IPS-15b (cell line): ENCODE measurements around the gene BARD1.
"Not testable (repeated sequence)": the region's sequence is repeated elsewhere in the genome, so short reads cannot be mapped to it uniquely, and the experiment has no call there.

Source experiments
- H3K27me3 ChIP-seq: one replicate; pipeline ENCODE4 v1.6.1; 2013; ENCODE audit warnings: low read length; ENCODE audit not compliant: control insufficient read depth, insufficient read depth
- H3K36me3 ChIP-seq: one replicate; pipeline ENCODE4 v1.6.1; 2013; ENCODE audit warnings: low read length; ENCODE audit not compliant: control insufficient read depth, insufficient read depth
- H3K4me1 ChIP-seq: one replicate; pipeline ENCODE4 v1.6.1; 2013; ENCODE audit warnings: mild to moderate bottlenecking, low read length; ENCODE audit not compliant: control insufficient read depth, insufficient read depth
- H3K4me3 ChIP-seq: one replicate; pipeline ENCODE4 v1.5.1; 2013; ENCODE audit warnings: low read depth, low read length
- H3K9ac ChIP-seq: one replicate; pipeline ENCODE4 v1.6.1; 2013; ENCODE audit warnings: low read depth, mild to moderate bottlenecking, low read length
- H3K9me3 ChIP-seq: one replicate; pipeline ENCODE4 v1.6.1; 2013; ENCODE audit warnings: mild to moderate bottlenecking, low read length; ENCODE audit not compliant: control insufficient read depth, insufficient read depth

The BARD1 gene

DNA sequence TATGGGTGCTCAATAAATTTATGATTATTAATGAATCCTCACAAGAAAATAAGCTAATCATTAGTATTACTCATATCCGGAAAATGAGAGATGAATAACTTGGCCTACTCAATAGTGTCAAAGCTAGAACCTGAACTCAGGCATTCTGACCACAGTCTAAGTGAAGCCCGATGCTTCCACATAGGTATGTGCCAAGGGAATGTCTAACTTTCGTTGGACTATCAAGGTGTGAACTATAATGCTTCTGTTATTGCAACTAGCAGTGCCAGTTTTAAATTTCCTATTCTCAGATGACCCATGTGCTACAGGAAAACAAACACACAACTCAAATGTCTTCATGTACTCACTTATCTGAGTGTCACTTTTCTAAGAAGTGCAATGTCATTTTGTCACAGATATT lies 1.8 kb downstream of the BARD1 start:
- no peaks in the 10 kb centered on the region for H3K36me3 ChIP-seq
- H3K9ac ChIP-seq: no peak overlapping the region
- H3K9me3 ChIP-seq: no peaks in the 10 kb centered on the region
- H3K4me1 ChIP-seq: peaks cover 12% of the 10 kb centered on the region
- H3K27me3 ChIP-seq: peaks cover 7% of the 10 kb centered on the region
- peak overlapping the region; percentile 84 for H3K4me3 ChIP-seq

DNA sequence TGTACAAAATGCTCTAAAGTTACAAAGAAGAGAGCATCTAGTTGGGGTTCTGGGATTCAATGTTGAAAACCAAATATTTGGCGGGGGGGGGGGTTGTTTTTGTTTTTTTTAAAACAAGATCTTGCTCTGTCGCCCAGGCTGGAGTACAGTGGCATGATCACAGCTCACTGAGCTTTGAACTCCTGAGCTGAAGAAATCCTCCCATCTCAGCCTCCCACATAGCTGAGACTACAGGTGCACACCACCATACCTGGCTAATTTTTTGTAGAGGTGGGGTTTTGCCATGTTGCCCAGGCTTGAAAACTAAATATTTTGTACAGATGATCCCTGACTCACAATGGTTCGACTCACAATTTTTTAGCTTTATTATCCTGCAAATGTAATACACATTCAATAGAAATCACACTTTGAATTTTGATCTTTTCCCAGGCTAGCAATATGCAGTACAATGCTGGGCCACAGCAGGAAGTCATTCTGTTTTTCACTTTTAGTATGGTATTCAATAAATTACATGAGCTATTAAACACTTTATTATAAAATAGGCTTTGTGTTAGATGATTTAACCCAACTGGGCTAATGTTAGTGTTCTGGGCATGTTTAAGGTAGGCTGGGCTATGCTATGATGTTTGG lies 7.6 kb downstream of the BARD1 start:
- H3K4me3 ChIP-seq: no peak overlapping the region
- H3K36me3 ChIP-seq: no peaks in the 10 kb centered on the region
- no peaks in the 10 kb centered on the region for H3K9me3 ChIP-seq
- H3K9ac ChIP-seq: no peak overlapping the region
- H3K4me1 ChIP-seq: peaks cover 10% of the 10 kb centered on the region
- no peaks in the 10 kb centered on the region for H3K27me3 ChIP-seq

DNA sequence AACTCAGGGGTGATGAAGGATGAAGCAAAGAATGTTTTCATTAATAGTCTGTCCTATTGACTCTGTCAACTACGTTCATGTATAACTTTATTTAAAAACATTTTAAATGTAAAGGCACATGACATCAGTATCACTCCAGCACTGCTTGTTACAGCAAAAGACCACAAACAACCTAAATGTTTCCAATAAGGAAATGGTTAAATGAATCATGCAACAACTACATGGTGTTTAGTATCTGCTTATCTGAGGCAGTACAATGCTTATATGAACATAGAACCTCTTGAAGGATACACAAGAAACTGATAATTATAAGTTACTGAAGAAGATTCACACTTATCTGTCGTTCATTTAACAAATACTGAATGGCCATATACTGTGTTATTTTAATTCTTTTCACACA lies 8.4 kb downstream of the BARD1 start:
- Histone ChIP-seq H3K9ac (no peak overlapping the region), H3K9me3 (no peaks in the 10 kb centered on the region), H3K27me3 (no peaks in the 10 kb centered on the region), H3K4me3 (no peak overlapping the region), H3K4me1 (peaks cover 9% of the 10 kb centered on the region), H3K36me3 (no peaks in the 10 kb centered on the region)

DNA sequence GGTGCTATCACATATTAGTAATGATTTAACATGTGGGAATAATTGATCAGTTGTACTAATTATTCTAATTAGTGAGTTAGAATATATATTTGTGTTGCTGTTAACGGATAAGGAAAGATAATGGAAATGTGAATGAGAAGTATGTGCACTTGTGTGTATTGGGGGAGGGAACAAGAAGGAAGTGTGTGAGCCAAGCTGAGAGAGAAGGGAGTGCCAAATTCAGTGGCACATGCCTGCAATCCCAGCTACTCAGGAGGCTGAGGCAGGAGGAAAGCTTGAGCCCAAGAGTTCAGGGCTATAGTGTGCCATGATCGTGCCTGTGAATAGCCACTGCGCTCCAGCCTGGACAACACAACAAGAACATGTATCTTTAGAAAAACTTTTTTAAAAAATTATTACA lies 9.3 kb downstream of the BARD1 start:
- Histone ChIP-seq H3K9me3 (no peaks in the 10 kb centered on the region), H3K4me3 (no peak overlapping the region), H3K9ac (no peak overlapping the region), H3K36me3 (no peaks in the 10 kb centered on the region), H3K4me1 (peaks cover 6% of the 10 kb centered on the region), H3K27me3 (no peaks in the 10 kb centered on the region)

DNA sequence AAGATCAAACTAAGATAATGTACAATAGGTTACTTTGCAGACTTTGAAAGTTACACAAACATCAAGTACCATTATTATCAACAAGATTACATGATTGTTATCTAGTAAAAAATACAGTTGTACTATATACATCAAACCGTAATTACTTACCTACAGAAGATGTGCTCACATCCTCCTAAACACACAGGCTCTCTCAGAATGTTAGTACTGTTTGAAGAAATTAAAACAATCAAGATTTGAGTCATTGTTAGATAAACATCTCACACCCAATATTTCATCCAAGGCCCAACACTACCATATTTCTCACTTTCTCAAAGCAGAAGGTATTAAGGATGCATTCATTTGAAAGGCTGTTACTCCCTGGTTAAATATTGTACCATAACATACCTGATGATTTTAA lies 12.6 kb downstream of the BARD1 start:
- no peaks in the 10 kb centered on the region for H3K36me3 ChIP-seq
- no peak overlapping the region for H3K4me3 ChIP-seq
- H3K27me3 ChIP-seq: no peaks in the 10 kb centered on the region
- H3K9ac ChIP-seq: no peak overlapping the region
- H3K9me3 ChIP-seq: no peaks in the 10 kb centered on the region
- no peaks in the 10 kb centered on the region for H3K4me1 ChIP-seq

DNA sequence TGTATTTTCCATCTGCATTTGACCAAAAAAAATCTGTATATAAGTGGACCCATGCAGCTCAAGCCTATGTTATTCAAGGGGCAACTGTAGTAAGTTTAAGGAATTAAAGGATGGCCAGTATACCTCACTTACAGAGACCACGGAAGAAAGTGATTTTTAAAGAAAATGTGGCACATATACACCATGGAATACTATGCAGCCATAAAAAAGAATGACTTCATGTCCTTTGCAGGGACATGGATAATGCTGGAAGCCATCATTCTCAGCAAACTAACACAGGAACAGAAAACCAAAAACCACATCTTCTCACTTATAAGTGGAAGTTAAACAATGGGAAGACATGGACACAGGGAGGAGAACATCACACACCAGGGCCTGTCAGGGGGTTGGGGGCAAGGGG lies 26.3 kb downstream of the BARD1 start:
- H3K4me1 ChIP-seq, H3K27me3 ChIP-seq, H3K9me3 ChIP-seq, H3K9ac ChIP-seq, H3K4me3 ChIP-seq, H3K36me3 ChIP-seq: not testable (repeated sequence)

DNA sequence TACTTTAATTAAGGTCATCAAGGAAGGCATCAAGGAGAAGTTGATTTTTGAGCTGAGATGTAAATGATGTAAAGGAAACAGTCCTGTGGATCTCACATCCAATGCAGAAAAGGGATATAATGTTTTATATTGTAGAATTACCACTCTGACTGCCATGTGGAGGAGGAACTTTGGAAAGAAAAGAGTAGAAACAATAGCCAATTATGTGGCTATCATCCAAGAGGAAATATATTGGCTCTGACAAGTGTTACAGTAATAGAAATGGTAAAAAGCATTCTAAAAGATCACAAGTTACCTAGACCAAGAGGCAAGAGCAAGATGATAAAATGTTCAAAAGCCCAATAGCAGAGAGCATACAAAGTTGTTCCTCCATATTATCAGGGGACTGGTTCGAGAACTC lies 26.8 kb downstream of the BARD1 start:
- Histone ChIP-seq H3K9ac (no peak overlapping the region), H3K36me3 (peaks cover 2% of the 10 kb centered on the region), H3K9me3 (no peaks in the 10 kb centered on the region), H3K4me1 (no peaks in the 10 kb centered on the region), H3K4me3 (no peak overlapping the region), H3K27me3 (no peaks in the 10 kb centered on the region)

DNA sequence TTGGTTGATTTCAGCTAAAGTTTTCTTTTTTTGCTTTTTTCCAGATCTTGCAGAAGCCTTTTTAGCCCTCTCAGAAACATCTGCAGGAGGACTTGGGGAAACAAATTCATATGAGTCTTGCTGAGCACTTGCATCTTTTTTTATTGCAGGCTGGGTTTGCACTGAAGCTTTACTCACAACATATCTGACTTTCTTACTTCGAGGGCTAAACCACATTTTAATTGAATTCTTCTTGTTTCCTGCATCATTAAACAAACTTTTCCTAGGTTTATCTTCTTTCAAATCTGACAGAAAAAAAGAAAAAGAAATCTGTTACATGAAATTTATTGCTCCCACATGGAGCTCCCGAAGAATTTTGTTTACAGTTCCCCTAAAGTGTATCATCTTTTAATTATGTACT lies 28.3 kb downstream of the BARD1 start:
- H3K9me3 ChIP-seq: no peaks in the 10 kb centered on the region
- no peaks in the 10 kb centered on the region for H3K27me3 ChIP-seq
- no peaks in the 10 kb centered on the region for H3K4me1 ChIP-seq
- H3K4me3 ChIP-seq: no peak overlapping the region
- H3K36me3 ChIP-seq: peaks cover 2% of the 10 kb centered on the region
- no peak overlapping the region for H3K9ac ChIP-seq

DNA sequence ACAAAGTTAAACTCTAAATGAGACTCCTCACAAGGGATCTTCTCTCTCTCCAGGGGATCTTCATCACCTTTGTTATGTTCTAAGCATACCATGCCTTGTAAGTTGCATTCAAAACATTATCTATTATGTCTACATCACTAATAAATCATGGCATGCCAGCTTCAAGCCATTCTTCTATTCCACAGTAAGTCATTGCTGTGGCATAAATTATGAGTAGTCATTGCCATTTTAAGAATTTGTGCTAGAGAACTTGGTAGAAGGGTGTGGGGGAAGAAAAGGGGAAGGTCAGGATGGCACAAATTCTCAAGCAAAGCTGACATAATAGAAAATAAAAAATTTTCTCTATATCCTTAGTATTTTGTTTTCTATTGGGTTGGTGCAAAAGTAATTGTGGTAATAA lies 33.5 kb downstream of the BARD1 start:
- no peaks in the 10 kb centered on the region for H3K27me3 ChIP-seq
- H3K36me3 ChIP-seq: peaks cover 2% of the 10 kb centered on the region
- no peak overlapping the region for H3K4me3 ChIP-seq
- no peaks in the 10 kb centered on the region for H3K4me1 ChIP-seq
- H3K9ac ChIP-seq: no peak overlapping the region
- H3K9me3 ChIP-seq: no peaks in the 10 kb centered on the region

DNA sequence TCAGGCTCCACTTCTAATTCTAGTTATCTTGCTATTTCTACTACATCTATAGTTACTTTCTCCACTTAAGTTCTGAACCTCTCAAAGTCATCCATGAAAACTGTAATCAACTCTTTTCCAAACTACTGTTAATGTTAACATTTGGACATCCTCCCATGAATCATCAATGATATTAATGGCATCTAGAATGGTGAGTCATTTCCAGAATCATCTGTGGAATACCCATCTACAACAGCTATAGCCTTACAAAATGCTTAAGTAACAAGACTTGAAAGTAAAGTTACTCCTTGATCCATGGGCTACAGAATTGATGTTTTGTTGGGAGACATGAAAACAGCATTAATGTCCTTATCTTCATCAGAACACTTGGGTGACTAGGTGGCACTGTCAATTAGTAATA lies 35.4 kb downstream of the BARD1 start:
- H3K9me3 ChIP-seq: no peaks in the 10 kb centered on the region
- no peak overlapping the region for H3K9ac ChIP-seq
- H3K4me3 ChIP-seq: no peak overlapping the region
- no peaks in the 10 kb centered on the region for H3K4me1 ChIP-seq
- H3K27me3 ChIP-seq: no peaks in the 10 kb centered on the region
- H3K36me3 ChIP-seq: no peaks in the 10 kb centered on the region

DNA sequence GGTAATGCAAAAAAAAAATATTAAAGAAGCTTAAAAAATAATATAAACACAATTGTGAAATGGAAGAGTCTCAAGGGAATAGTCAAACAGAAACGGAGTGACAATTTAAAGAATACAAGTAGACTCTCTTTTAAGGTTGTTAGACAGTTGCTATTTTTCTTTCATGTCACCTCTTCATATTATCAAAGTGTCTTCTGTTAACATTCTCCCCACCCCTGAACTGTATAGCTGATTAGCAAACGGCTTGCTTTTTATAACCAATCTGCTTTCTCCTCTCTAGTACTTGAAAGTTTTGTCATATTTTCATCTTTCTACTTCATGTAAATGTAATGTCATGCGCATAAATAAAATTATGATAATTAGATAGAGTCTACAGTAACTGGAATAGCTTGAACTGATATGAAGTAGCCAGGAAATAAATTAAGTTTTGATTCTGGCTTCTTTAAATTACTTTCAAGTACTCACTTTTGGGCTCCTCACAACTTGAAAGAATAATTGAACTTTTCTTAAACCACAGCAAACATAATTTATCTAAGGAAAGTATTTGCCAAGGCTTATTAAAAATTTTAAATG lies 37.0 kb downstream of the BARD1 start:
- H3K9ac ChIP-seq: no peak overlapping the region
- no peaks in the 10 kb centered on the region for H3K9me3 ChIP-seq
- H3K4me1 ChIP-seq: no peaks in the 10 kb centered on the region
- H3K27me3 ChIP-seq: no peaks in the 10 kb centered on the region
- no peak overlapping the region for H3K4me3 ChIP-seq
- H3K36me3 ChIP-seq: no peaks in the 10 kb centered on the region

DNA sequence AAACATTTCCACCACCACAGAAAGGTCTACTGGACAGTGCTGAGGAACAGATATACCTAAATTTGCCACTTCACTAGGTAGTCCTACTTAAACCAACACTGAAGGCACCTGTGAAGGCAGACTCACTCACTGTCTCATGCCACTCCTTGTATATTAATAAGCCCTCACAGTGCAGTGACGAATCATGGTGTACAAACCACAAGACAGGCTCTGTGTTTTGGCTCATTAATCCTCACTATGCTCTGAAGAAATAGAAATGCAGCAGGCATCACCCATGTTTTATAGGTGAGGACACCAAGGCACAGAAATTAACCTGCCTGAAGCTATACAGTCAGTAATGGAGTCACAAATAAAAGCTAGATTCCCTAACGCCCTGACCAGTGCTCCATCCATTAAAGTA lies 44.3 kb downstream of the BARD1 start:
- no peak overlapping the region for H3K9ac ChIP-seq
- no peaks in the 10 kb centered on the region for H3K36me3 ChIP-seq
- H3K27me3 ChIP-seq: no peaks in the 10 kb centered on the region
- H3K4me3 ChIP-seq: no peak overlapping the region
- no peaks in the 10 kb centered on the region for H3K4me1 ChIP-seq
- no peaks in the 10 kb centered on the region for H3K9me3 ChIP-seq
